ENCODE measurements around the gene TNFSF13. TPM values are rescaled to one million over a fixed set of nuclear protein-coding genes. Genes with fewer than 3 reads are reported as not detected.

Gene TNFSF13
- polyA plus RNA-seq, 1 donor from 2014 or later: 0.15 TPM

- Histone ChIP-seq H2AFZ (ENCODE audit: low read depth, low read length) (no peak overlapping the region), H3K27ac (ENCODE audit: low read length) (no peak overlapping the region), H3K4me2 (ENCODE audit: low read length) (no peak overlapping the region)
Observed at GRCh38 chr17:7559320-7560171, 996 bp downstream of the TNFSF13 start.

DNA sequence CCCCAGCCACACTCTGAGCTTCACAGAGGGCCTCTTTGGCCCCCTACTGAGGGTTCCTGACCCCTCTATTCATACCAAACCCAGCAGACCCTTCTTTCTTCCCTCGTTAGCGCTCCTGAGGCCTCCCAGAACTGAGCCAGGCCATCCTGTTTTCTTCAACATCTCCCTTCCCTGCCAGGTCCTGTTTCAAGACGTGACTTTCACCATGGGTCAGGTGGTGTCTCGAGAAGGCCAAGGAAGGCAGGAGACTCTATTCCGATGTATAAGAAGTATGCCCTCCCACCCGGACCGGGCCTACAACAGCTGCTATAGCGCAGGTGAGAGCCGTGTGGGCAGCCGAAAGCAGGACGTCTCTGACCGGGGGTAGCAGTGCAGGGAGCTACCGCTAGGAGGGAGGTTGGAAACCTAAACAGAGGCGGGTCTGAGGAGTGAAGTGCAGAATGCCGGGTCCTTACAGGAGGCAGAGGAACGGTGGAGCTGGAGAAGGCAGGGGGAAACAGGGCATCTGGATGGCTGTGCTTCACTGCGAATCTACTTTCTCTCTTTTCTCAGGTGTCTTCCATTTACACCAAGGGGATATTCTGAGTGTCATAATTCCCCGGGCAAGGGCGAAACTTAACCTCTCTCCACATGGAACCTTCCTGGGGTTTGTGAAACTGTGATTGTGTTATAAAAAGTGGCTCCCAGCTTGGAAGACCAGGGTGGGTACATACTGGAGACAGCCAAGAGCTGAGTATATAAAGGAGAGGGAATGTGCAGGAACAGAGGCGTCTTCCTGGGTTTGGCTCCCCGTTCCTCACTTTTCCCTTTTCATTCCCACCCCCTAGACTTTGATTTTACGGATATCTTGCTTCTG is 1.9 kb downstream of the TNFSF13 start:
- Histone ChIP-seq H2AFZ (ENCODE audit: low read depth, low read length) (peak overlapping the region; percentile 79), H3F3A (ENCODE audit: insufficient read depth, low read length, poor library complexity, severe bottlenecking) (no peaks in the 10 kb centered on the region), H3K9ac (ENCODE audit: low read length) (peak overlapping the region; percentile 89), H3K79me2 (replicated peaks; ENCODE audit: insufficient read depth, low read length) (peaks cover 18% of the 10 kb centered on the region), H3K4me2 (ENCODE audit: low read length) (peak overlapping the region; percentile 81), H3K27ac (ENCODE audit: low read length) (peak overlapping the region; percentile 92), H3K4me3 (ENCODE audit: low read length) (peak overlapping the region; percentile 90), H3K27me3 (ENCODE audit: insufficient read depth, low read depth, low read length) (no peaks in the 10 kb centered on the region), H4K20me1 (ENCODE audit: insufficient read depth) (no peaks in the 10 kb centered on the region), H3K36me3 (ENCODE audit: insufficient read depth, low read length) (no peaks in the 10 kb centered on the region), H3K9me2 (ENCODE audit: insufficient read depth, low read length) (no peaks in the 10 kb centered on the region), H3K9me3 (ENCODE audit: low read length) (no peaks in the 10 kb centered on the region)
- TF ChIP-seq EZH2 (IDR thresholded peaks at IDR 0.05; ENCODE audit: borderline replicate concordance, insufficient read depth, low read length, poor library complexity, severe bottlenecking) (no peak), EP300 (conservative IDR thresholded peaks at IDR 0.05; ENCODE audit: poor library complexity, severe bottlenecking) (no peak), RAD21 (conservative IDR thresholded peaks at IDR 0.05) (no peak), MXI1 (conservative IDR thresholded peaks at IDR 0.05; ENCODE audit: poor library complexity, severe bottlenecking) (no peak), TAF1 (IDR thresholded peaks at IDR 0.05; ENCODE audit: low read depth) (peak; percentile 31), POLR2AphosphoS5 (IDR thresholded peaks at IDR 0.05) (peak; percentile 30)
- TF ChIP-seq, protein P1, sequence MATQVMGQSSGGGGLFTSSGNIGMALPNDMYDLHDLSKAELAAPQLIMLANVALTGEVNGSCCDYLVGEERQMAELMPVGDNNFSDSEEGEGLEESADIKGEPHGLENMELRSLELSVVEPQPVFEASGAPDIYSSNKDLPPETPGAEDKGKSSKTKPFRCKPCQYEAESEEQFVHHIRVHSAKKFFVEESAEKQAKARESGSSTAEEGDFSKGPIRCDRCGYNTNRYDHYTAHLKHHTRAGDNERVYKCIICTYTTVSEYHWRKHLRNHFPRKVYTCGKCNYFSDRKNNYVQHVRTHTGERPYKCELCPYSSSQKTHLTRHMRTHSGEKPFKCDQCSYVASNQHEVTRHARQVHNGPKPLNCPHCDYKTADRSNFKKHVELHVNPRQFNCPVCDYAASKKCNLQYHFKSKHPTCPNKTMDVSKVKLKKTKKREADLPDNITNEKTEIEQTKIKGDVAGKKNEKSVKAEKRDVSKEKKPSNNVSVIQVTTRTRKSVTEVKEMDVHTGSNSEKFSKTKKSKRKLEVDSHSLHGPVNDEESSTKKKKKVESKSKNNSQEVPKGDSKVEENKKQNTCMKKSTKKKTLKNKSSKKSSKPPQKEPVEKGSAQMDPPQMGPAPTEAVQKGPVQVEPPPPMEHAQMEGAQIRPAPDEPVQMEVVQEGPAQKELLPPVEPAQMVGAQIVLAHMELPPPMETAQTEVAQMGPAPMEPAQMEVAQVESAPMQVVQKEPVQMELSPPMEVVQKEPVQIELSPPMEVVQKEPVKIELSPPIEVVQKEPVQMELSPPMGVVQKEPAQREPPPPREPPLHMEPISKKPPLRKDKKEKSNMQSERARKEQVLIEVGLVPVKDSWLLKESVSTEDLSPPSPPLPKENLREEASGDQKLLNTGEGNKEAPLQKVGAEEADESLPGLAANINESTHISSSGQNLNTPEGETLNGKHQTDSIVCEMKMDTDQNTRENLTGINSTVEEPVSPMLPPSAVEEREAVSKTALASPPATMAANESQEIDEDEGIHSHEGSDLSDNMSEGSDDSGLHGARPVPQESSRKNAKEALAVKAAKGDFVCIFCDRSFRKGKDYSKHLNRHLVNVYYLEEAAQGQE (IDR thresholded peaks at IDR 0.05; ENCODE audit: borderline replicate concordance): peak; percentile 15

More at GRCh38 chr17:7559320-7560171, 996 bp downstream of the TNFSF13 start:
- H3K9ac ChIP-seq (ENCODE audit: low read length): peak overlapping the region; percentile 19
- TF ChIP-seq EP300 (conservative IDR thresholded peaks at IDR 0.05; ENCODE audit: poor library complexity, severe bottlenecking) (no peak), POLR2AphosphoS5 (IDR thresholded peaks at IDR 0.05) (no peak), TAF1 (IDR thresholded peaks at IDR 0.05; ENCODE audit: low read depth) (no peak), EZH2 (IDR thresholded peaks at IDR 0.05; ENCODE audit: borderline replicate concordance, insufficient read depth, low read length, poor library complexity, severe bottlenecking) (no peak), SMC3 (conservative IDR thresholded peaks at IDR 0.05; ENCODE audit: poor library complexity) (no peak), MXI1 (conservative IDR thresholded peaks at IDR 0.05; ENCODE audit: poor library complexity, severe bottlenecking) (no peak), RAD21 (conservative IDR thresholded peaks at IDR 0.05) (no peak)
- TF ChIP-seq, protein P1 (IDR thresholded peaks at IDR 0.05; ENCODE audit: borderline replicate concordance): no peak
- TF ChIP-seq, protein P2, sequence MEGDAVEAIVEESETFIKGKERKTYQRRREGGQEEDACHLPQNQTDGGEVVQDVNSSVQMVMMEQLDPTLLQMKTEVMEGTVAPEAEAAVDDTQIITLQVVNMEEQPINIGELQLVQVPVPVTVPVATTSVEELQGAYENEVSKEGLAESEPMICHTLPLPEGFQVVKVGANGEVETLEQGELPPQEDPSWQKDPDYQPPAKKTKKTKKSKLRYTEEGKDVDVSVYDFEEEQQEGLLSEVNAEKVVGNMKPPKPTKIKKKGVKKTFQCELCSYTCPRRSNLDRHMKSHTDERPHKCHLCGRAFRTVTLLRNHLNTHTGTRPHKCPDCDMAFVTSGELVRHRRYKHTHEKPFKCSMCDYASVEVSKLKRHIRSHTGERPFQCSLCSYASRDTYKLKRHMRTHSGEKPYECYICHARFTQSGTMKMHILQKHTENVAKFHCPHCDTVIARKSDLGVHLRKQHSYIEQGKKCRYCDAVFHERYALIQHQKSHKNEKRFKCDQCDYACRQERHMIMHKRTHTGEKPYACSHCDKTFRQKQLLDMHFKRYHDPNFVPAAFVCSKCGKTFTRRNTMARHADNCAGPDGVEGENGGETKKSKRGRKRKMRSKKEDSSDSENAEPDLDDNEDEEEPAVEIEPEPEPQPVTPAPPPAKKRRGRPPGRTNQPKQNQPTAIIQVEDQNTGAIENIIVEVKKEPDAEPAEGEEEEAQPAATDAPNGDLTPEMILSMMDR (IDR thresholded peaks at IDR 0.05; ENCODE audit: poor library complexity, severe bottlenecking): no peak
- no peaks in the 10 kb centered on the region for H3K9me2 ChIP-seq (ENCODE audit: insufficient read depth, low read length)
- no peaks in the 10 kb centered on the region for H3K9me3 ChIP-seq (ENCODE audit: low read length)
- H3K79me2 ChIP-seq (replicated peaks; ENCODE audit: insufficient read depth, low read length): peaks cover 18% of the 10 kb centered on the region
- H3K36me3 ChIP-seq (ENCODE audit: insufficient read depth, low read length): no peaks in the 10 kb centered on the region
- H3F3A ChIP-seq (ENCODE audit: insufficient read depth, low read length, poor library complexity, severe bottlenecking): no peaks in the 10 kb centered on the region
- no peaks in the 10 kb centered on the region for H3K27me3 ChIP-seq (ENCODE audit: insufficient read depth, low read depth, low read length)
- no peaks in the 10 kb centered on the region for H4K20me1 ChIP-seq (ENCODE audit: insufficient read depth)
- H3K4me3 ChIP-seq (ENCODE audit: low read length): peak overlapping the region; percentile 90
